ENCODE measurements around the gene GMDS.

Gene GMDS

GRCh38 chr6:2240961-2241360 lies 4.4 kb downstream of the GMDS start:
- DNase-seq = no peak

GRCh38 chr6:2237001-2237400 lies 8.4 kb downstream of the GMDS start:
- no peak for DNase-seq

GRCh38 chr6:2235777-2236495 lies 9.5 kb downstream of the GMDS start:
- no peak for DNase-seq

- DNase-seq = no peak
Observed at GRCh38 chr6:2232445-2232844, 13.0 kb downstream of the GMDS start.

GRCh38 chr6:2231438-2231837 lies 14.0 kb downstream of the GMDS start:
- no peak for DNase-seq

- no peak for DNase-seq
Observed at GRCh38 chr6:2230659-2231277, 14.6 kb downstream of the GMDS start.

- DNase-seq = peak in 4 of 56 donors; percentile 4 to 11 (median 6)
Observed at GRCh38 chr6:2229742-2230141, 15.7 kb downstream of the GMDS start.

- DNase-seq = no peak
Observed at GRCh38 chr6:2229039-2229438, 16.4 kb downstream of the GMDS start.

- DNase-seq = no peak
Observed at GRCh38 chr6:2228392-2228791, 17.0 kb downstream of the GMDS start.

GRCh38 chr6:2226775-2227174 lies 18.6 kb downstream of the GMDS start:
- no peak for DNase-seq

GRCh38 chr6:2225422-2226392 lies 19.7 kb downstream of the GMDS start:
- DNase-seq = no peak

- no peak for DNase-seq
Observed at GRCh38 chr6:2224847-2225382, 20.5 kb downstream of the GMDS start.

GRCh38 chr6:2222275-2222842 lies 23.0 kb downstream of the GMDS start:
- no peak for DNase-seq

GRCh38 chr6:2221726-2222274 lies 23.6 kb downstream of the GMDS start:
- no peak for DNase-seq

GRCh38 chr6:2220154-2220553 lies 25.3 kb downstream of the GMDS start:
- DNase-seq = no peak

- no peak for DNase-seq
Observed at GRCh38 chr6:2218866-2219265, 26.5 kb downstream of the GMDS start.

- no peak for DNase-seq
Observed at GRCh38 chr6:2216794-2217383, 28.5 kb downstream of the GMDS start.

GRCh38 chr6:2215342-2215741 lies 30.1 kb downstream of the GMDS start:
- DNase-seq = no peak

- no peak for DNase-seq
Observed at GRCh38 chr6:2213086-2213485, 32.3 kb downstream of the GMDS start.

- no peak for DNase-seq
Observed at GRCh38 chr6:2209226-2209809, 36.1 kb downstream of the GMDS start.

All from nucleus accumbens (tissue), 56 donors.